T-helper 22 cell (primary cell): ENCODE measurements around the gene RSRC1.
"Not testable (repeated sequence)": the region's sequence is repeated elsewhere in the genome, so short reads cannot be mapped to it uniquely, and the experiment has no call there.

Experiments
- DNase-seq: peaks from one replicate; pipeline ENCODE4 v3.0.0-alpha.2; 2020; ENCODE audit warnings: low read depth

RSRC1 gene

DNA sequence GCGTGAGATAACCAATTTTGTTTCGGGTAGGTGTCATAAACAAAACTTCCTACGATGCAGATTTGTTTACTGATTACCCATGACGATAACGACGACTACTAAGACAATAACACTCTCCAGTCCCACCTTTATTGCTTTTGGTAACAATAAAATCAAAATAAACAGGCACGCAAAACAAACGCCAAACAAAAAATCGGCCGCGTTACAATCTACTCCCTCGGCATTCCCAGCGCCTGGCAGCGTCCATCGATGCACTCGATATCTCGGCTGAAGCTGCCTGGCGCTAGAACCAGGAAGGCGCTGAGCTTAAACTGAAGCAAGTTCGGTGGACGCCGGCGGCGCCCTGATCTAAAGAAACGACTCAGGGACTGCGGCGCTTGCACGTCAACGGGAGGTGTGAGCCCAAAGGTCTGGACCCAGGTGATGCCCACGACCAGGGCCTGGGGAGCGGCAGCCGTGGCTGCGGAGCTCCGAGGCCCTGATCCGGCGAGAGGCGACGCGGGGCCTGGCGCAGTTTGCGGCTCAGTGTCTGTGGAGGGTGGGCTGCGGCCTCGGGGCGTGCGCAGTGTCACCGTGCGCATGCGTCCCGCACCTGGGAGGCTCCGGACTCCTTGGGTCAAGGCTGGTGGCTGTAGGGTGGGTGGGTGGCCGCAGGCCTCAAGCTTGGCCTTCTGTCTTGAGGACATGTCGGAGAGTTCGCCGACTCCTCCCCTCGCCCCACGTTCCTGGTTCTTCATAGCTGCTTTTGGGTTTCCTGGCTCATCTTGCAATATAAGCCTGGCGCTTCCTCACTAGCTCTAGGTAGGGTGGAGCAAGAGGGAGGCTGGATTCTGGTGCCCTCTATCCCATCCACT, at the start of gene RSRC1:
RSRC1 (plus strand) TSS at position 286 of the 854 bp plus-strand sequence. CDS start 12,016 bp downstream, outside the sequence.
- DNase-seq = peak; percentile 63

GRCh38 chr3:158065574-158065973, 44.3 kb upstream of the RSRC1 start:
- not testable (repeated sequence) for DNase-seq

GRCh38 chr3:158072790-158073189, 37.1 kb upstream of the RSRC1 start:
- DNase-seq = no peak

DNA sequence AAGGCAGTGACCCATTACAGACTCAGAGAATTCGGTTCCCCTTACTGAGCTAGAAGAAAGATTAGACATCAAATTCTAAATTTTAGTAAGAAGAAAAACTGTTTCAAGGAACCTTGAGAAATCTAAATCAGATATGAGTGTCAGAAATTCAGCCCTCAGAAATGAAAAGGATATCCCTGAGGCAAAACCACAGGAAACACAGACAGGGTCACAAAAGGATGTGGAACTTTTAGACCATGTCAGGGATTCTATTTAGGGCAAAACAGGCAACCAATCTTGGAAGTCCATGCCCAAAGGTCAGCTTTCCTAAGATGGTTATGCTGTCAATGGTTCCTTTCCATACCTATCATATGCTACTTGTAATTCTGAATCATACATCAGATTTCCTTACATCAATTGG, 35.3 kb upstream of the RSRC1 start:
- DNase-seq = no peak

- DNase-seq = no peak
Measured at GRCh38 chr3:158079599-158079998, 30.3 kb upstream of the RSRC1 start.

DNA sequence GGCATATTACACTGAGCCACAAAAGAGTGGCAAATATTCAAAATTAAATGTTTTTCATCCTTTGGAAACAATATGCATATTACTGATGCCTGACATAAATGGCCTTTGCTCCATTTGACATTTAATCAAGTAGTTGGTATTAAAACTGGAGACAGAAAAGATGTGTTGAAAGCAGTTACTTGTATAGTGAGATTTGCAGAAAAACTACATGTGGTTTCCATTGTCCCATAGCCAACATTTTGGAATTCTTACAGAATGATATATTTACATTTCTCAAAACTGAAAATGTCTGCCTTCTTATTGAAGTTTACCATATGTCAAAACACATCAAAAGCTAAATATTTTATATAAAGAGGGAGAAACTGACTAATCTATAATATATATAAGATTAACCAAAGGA, 25.2 kb upstream of the RSRC1 start:
- DNase-seq = no peak

GRCh38 chr3:158085358-158085757, 24.5 kb upstream of the RSRC1 start:
- DNase-seq = no peak

DNA sequence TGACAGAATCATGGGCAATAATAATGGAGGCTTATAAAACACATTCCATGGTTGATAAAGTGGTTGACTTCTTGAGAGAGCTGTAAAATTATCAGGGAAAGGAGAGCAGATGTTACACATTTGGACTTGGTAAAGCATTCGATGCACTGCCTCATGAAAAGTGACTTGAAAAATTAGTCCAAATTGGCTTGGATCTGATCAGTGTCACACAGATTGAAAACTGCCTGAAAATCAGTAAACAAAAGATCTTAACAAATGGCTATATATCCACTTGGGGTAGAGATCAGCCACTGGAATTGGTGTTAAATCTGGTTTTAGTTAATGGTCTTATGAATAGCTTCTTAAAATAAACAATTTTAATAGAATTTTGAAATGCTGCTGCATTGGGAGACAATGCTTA, 24.0 kb upstream of the RSRC1 start:
- DNase-seq = no peak

DNA sequence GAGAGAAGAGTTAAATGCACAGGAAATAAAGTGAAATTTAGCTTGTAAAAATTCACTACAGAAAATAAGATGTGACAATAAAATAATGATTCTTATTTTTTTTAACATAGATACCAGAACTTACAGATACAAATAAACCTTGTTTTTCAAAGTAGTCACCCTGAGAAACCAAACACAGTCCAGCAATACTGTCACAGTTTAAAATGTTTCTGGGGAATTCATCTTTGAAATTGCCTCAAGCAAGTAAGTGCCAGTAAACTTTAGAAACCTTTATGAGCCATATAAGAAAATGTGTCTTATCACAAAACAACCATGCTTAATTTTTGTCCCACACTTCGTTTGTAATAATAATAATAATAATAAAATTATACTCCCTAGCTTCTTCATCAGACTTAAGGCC, 23.5 kb upstream of the RSRC1 start:
- no peak for DNase-seq

- DNase-seq = no peak
Measured at GRCh38 chr3:158086776-158087175, 23.1 kb upstream of the RSRC1 start.

- DNase-seq = no peak
Measured at GRCh38 chr3:158091531-158091930, 18.4 kb upstream of the RSRC1 start.

DNA sequence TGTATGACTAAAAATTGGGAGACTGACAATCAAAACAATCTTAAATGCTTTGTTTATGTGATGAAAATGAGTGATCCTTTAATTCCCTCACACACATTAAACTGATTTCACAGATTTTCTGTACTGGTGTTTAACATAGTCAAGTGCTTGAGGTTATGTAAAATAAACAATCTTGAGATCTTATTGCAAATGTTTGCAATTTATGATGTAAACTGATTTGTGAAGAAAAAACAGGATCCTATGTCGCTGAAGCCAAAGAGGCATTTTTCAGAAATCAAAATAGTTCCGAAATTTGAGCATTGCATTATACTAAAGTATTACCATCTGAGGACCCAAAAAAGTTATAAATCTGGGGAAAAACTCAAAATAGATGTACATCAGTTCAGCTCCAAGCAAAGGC, 16.4 kb upstream of the RSRC1 start:
- DNase-seq = no peak

DNA sequence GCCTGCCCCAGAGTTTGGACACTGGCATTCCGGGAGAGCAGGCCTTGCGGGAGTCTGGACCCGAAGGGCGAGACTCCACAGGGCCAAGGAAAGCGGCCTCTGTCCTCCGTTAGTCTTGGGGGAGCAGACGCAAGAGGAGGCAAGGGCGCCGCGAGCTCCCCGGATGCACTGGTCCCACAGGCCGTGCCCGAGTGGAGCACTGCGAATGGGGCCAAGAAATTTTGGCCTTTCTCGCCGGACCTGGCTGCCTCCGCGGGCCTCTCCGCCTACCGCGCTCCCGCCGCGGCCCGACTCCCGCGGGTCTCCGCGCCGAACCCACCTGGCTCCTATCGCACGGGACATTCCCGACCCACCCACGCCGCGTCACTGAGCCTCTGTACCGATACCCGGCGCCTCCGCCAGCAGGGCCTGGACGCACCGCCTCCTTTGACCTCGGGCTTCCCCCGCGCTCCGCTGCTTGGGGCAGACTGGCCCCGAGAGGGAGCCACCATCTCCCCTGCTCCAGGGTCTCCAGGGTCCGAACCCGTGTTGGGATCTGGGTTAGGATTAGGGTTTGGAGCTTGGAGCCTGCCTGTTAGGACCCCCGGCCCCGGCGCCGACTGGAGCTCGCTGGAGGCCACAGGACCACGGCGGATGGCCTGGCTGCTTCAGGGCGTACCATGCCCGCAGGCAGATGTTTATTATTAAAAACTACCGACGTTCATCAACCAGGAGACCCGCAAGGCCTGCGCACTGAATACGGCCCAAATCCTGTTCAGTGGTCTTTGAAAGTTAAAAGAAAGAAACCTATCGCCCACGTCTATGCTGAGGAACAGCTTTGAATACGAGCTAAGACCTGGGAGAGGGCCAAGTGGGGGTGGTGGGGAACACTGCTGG, 15.4 kb upstream of the RSRC1 start:
- no peak for DNase-seq

- DNase-seq = no peak
Measured at GRCh38 chr3:158095111-158095813, 14.6 kb upstream of the RSRC1 start.

DNA sequence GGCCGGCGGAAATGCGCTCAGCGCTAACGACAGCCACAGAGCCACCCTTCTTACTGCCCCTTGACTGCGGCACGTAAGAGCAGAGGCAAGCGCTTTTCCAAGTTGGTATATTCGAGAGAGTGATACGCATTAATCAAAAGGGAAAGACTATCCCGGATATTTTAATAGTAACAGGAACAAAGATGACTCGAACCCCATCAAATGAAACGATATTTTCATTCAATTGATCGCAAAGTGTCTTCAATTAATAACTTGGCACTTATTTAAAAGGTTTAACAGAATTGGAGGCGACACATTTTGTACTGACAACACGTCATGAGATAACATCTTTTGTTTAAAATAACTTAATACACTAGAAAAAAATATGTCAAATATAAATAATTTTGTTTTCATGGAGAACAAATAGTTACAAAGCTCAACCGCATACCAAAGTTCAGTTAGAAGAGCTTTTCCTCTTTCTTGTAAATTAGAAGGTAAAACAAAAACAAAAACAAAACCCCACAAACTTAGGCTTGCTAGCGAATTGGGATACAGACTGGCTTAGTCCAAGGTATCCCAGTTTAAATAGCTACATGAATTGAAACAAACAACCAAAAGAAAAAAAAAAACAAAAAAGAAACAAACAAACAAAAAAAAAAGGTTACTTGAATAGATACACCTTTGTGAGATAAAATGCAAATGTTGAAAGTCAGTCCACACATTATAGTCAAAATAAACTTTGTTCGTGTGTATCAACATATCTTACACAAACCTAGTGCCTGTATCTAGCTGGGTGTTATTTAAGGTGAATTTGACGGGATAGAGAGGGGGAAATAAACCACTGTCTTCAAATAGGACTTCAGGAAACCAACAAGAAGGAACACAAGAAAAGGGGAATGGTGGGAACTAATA, 13.8 kb upstream of the RSRC1 start:
- no peak for DNase-seq

GRCh38 chr3:158097081-158097592, 12.8 kb upstream of the RSRC1 start:
- no peak for DNase-seq

DNA sequence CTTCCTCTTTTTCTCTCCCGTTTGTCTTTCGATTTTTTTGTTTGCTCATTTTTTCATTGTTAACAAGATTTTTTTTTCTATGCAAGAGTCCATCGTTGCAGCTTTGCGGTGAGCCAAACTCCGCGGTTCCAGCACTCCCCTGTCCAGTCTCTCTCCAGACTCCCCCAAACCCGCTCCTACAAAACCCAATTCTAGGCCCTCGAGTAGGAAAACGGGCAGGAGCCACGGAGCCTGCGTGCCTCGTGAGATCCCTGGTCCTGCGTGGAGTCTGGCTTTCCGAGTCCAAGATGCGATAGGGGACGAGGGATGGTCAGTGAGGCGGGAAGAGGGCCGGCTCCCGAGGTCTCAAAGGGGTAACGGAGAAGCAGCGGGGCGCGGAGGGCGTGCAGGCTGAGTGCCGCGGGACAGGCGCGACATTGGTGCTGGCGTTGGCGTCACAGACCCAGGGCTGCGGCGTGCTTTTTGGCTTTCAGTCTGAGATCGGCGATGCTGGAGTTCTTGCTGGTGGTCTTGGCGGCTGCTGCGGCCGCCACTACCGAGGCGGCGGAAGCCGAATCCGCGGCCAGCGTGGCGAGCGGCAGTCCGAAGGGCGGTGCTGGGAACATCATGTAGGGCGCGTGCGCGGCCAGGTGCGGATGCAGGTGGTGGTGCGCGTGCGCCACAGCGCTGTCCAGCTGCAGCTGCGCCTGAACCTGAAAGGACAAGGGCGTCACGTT, 12.1 kb upstream of the RSRC1 start:
- peak; percentile 36 for DNase-seq

- DNase-seq = no peak
Measured at GRCh38 chr3:158098309-158098639, 11.6 kb upstream of the RSRC1 start.

DNA sequence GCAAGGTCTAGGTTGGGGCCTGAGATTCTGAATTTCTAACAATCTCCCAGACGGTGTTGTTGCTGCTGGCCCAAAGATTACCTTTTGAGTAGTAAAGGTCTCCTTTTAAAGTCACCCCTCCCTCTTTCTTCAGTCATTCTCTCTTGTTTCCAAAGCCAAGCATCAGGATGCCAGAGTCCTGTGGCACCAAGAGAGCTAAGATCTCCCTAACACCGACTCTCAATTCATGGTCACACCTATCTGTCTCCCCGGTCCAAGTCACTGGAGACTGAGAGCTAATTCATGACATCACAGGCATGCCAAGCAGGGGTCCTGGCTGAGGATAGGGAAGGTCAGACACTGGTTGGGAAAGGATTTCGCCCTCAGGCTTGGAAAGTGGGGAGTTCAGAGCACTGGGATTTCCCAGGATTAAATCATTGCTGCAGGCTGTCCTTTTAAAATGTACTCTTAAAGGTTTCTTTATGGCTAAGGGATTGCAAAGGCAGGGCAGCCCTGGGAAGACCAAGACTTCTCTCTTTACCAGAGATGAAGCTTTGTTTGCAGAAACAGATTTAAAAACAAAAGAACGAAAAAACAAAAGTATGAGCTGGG, 11.0 kb upstream of the RSRC1 start:
- no peak for DNase-seq

DNA sequence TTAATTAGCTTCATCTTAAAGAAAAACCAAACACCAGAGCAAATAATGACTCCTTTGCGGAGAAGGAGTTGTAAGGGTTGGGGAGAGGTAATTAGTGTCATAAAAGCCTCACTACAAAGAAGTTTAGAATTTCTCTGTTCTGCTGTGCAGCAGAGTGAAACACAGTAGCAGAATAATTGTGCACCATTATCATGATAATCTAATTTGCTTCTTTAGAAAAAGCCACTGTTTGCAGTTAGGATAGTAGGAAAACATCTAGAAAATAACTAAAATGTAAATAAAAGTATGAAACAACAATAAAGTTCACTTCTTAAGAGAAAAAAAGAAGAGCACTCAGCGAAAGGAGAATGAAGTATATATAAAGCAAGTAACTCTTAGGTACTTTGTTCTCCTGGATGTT, 9.2 kb upstream of the RSRC1 start:
- no peak for DNase-seq
